Measurements from ENCODE around the gene CACNG4.

- TF ChIP-seq, protein P1, sequence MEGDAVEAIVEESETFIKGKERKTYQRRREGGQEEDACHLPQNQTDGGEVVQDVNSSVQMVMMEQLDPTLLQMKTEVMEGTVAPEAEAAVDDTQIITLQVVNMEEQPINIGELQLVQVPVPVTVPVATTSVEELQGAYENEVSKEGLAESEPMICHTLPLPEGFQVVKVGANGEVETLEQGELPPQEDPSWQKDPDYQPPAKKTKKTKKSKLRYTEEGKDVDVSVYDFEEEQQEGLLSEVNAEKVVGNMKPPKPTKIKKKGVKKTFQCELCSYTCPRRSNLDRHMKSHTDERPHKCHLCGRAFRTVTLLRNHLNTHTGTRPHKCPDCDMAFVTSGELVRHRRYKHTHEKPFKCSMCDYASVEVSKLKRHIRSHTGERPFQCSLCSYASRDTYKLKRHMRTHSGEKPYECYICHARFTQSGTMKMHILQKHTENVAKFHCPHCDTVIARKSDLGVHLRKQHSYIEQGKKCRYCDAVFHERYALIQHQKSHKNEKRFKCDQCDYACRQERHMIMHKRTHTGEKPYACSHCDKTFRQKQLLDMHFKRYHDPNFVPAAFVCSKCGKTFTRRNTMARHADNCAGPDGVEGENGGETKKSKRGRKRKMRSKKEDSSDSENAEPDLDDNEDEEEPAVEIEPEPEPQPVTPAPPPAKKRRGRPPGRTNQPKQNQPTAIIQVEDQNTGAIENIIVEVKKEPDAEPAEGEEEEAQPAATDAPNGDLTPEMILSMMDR (IDR thresholded peaks at IDR 0.05) = no peak
- TF ChIP-seq EZH2phosphoT487 (IDR thresholded peaks at IDR 0.05) (no peak), EZH2 (IDR thresholded peaks at IDR 0.05) (no peak)
Measured at GRCh38 chr17:66992911-66993442, 28.5 kb downstream of the CACNG4 start.
